ENCODE measurements around the gene TSC1. TPM values are rescaled to one million over a fixed set of nuclear protein-coding genes. Genes with fewer than 3 reads are reported as not detected.
"Not testable (repeated sequence)": the region's sequence is repeated elsewhere in the genome, so short reads cannot be mapped to it uniquely, and the experiment has no call there.

TSC1 gene
- total and polyA plus RNA-seq, 2 experiments from 2014 or later, result 23.7 to 48.0 TPM

DNA sequence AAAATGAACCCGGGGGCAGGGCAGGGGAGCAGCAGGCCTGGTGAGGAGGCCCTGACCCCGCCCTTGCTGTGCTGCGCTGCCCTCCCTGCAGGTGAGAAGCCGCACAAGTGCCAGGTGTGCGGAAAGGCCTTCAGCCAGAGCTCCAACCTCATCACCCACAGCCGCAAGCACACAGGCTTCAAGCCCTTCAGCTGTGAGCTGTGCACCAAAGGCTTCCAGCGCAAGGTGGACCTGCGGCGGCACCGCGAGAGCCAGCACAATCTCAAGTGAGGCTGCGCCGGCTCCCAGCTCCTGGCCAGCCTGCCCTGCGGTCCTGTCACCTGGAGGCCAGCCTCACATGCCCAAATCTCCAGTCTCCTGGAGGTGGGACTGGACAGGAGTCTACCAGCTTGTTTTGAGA lies 46.4 kb upstream of the TSC1 start:
- no peak overlapping the region for H3K27ac Mint-ChIP-seq
- Histone ChIP-seq H3K36me3 (ENCODE audit: insufficient read depth) (no peaks in the 10 kb centered on the region), H3K4me1 (ENCODE audit: insufficient read depth) (peaks cover 13% of the 10 kb centered on the region; the same call in 1 of the 2 replicates), H3K4me2 (no peak overlapping the region), H3F3A (replicated peaks; ENCODE audit: low read depth) (no peaks in the 10 kb centered on the region), H3K79me2 (replicated peaks; ENCODE audit: insufficient read depth) (no peaks in the 10 kb centered on the region), H4K20me1 (replicated peaks; ENCODE audit: insufficient read depth) (no peaks in the 10 kb centered on the region), H3K27ac (ENCODE audit: low read depth) (no peak overlapping the region), H3K4me3 (no peak overlapping the region), H3K9me2 (ENCODE audit: insufficient read depth) (no peaks in the 10 kb centered on the region), H3K27me3 (ENCODE audit: insufficient read depth) (no peaks in the 10 kb centered on the region), H2AFZ (no peak overlapping the region)
- H3K36me3 Mint-ChIP-seq (ENCODE audit: low read depth), result no peaks in the 10 kb centered on the region; the same call in 2 of the 3 replicates
- H3K4me3 Mint-ChIP-seq, result no peak overlapping the region
- DNase-seq (ENCODE audit: low spot score), result no peak
- H3K4me1 Mint-ChIP-seq, result peaks cover 30% of the 10 kb centered on the region
- H3K9me3 Mint-ChIP-seq, result no peaks in the 10 kb centered on the region
- TF ChIP-seq NANOG (IDR thresholded peaks at IDR 0.05; ENCODE audit: borderline replicate concordance) (no peak), ZNF114 (CRISPR knock-in tag; IDR thresholded peaks at IDR 0.05) (no peak), STAT1 (IDR thresholded peaks at IDR 0.05; ENCODE audit: unreplicated experiment) (no peak), ZNF331 (CRISPR knock-in tag; IDR thresholded peaks at IDR 0.05; ENCODE audit: low read depth) (no peak)
- TF ChIP-seq, protein P1, sequence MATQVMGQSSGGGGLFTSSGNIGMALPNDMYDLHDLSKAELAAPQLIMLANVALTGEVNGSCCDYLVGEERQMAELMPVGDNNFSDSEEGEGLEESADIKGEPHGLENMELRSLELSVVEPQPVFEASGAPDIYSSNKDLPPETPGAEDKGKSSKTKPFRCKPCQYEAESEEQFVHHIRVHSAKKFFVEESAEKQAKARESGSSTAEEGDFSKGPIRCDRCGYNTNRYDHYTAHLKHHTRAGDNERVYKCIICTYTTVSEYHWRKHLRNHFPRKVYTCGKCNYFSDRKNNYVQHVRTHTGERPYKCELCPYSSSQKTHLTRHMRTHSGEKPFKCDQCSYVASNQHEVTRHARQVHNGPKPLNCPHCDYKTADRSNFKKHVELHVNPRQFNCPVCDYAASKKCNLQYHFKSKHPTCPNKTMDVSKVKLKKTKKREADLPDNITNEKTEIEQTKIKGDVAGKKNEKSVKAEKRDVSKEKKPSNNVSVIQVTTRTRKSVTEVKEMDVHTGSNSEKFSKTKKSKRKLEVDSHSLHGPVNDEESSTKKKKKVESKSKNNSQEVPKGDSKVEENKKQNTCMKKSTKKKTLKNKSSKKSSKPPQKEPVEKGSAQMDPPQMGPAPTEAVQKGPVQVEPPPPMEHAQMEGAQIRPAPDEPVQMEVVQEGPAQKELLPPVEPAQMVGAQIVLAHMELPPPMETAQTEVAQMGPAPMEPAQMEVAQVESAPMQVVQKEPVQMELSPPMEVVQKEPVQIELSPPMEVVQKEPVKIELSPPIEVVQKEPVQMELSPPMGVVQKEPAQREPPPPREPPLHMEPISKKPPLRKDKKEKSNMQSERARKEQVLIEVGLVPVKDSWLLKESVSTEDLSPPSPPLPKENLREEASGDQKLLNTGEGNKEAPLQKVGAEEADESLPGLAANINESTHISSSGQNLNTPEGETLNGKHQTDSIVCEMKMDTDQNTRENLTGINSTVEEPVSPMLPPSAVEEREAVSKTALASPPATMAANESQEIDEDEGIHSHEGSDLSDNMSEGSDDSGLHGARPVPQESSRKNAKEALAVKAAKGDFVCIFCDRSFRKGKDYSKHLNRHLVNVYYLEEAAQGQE (IDR thresholded peaks at IDR 0.05; ENCODE audit: unreplicated experiment), result no peak
- TF ChIP-seq, protein P2, sequence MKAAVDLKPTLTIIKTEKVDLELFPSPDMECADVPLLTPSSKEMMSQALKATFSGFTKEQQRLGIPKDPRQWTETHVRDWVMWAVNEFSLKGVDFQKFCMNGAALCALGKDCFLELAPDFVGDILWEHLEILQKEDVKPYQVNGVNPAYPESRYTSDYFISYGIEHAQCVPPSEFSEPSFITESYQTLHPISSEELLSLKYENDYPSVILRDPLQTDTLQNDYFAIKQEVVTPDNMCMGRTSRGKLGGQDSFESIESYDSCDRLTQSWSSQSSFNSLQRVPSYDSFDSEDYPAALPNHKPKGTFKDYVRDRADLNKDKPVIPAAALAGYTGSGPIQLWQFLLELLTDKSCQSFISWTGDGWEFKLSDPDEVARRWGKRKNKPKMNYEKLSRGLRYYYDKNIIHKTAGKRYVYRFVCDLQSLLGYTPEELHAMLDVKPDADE (IDR thresholded peaks at IDR 0.05), result no peak
- TF ChIP-seq, protein P3, sequence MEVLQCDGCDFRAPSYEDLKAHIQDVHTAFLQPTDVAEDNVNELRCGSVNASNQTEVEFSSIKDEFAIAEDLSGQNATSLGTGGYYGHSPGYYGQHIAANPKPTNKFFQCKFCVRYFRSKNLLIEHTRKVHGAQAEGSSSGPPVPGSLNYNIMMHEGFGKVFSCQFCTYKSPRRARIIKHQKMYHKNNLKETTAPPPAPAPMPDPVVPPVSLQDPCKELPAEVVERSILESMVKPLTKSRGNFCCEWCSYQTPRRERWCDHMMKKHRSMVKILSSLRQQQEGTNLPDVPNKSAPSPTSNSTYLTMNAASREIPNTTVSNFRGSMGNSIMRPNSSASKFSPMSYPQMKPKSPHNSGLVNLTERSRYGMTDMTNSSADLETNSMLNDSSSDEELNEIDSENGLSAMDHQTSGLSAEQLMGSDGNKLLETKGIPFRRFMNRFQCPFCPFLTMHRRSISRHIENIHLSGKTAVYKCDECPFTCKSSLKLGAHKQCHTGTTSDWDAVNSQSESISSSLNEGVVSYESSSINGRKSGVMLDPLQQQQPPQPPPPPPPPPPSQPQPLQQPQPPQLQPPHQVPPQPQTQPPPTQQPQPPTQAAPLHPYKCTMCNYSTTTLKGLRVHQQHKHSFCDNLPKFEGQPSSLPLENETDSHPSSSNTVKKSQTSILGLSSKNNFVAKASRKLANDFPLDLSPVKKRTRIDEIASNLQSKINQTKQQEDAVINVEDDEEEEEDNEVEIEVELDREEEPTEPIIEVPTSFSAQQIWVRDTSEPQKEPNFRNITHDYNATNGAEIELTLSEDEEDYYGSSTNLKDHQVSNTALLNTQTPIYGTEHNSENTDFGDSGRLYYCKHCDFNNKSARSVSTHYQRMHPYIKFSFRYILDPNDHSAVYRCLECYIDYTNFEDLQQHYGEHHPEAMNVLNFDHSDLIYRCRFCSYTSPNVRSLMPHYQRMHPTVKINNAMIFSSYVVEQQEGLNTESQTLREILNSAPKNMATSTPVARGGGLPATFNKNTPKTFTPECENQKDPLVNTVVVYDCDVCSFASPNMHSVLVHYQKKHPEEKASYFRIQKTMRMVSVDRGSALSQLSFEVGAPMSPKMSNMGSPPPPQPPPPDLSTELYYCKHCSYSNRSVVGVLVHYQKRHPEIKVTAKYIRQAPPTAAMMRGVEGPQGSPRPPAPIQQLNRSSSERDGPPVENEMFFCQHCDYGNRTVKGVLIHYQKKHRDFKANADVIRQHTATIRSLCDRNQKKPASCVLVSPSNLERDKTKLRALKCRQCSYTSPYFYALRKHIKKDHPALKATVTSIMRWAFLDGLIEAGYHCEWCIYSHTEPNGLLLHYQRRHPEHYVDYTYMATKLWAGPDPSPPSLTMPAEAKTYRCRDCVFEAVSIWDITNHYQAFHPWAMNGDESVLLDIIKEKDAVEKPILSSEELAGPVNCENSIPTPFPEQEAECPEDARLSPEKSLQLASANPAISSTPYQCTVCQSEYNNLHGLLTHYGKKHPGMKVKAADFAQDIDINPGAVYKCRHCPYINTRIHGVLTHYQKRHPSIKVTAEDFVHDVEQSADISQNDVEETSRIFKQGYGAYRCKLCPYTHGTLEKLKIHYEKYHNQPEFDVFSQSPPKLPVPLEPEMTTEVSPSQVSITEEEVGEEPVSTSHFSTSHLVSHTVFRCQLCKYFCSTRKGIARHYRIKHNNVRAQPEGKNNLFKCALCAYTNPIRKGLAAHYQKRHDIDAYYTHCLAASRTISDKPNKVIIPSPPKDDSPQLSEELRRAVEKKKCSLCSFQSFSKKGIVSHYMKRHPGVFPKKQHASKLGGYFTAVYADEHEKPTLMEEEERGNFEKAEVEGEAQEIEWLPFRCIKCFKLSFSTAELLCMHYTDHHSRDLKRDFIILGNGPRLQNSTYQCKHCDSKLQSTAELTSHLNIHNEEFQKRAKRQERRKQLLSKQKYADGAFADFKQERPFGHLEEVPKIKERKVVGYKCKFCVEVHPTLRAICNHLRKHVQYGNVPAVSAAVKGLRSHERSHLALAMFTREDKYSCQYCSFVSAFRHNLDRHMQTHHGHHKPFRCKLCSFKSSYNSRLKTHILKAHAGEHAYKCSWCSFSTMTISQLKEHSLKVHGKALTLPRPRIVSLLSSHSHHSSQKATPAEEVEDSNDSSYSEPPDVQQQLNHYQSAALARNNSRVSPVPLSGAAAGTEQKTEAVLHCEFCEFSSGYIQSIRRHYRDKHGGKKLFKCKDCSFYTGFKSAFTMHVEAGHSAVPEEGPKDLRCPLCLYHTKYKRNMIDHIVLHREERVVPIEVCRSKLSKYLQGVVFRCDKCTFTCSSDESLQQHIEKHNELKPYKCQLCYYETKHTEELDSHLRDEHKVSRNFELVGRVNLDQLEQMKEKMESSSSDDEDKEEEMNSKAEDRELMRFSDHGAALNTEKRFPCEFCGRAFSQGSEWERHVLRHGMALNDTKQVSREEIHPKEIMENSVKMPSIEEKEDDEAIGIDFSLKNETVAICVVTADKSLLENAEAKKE (CRISPR knock-in tag; IDR thresholded peaks at IDR 0.05), result no peak
- H3K27me3 Mint-ChIP-seq (ENCODE audit: insufficient read depth, low read depth, poor library complexity), result peaks cover 23% of the 10 kb centered on the region
- ATAC-seq, result no peak

DNA sequence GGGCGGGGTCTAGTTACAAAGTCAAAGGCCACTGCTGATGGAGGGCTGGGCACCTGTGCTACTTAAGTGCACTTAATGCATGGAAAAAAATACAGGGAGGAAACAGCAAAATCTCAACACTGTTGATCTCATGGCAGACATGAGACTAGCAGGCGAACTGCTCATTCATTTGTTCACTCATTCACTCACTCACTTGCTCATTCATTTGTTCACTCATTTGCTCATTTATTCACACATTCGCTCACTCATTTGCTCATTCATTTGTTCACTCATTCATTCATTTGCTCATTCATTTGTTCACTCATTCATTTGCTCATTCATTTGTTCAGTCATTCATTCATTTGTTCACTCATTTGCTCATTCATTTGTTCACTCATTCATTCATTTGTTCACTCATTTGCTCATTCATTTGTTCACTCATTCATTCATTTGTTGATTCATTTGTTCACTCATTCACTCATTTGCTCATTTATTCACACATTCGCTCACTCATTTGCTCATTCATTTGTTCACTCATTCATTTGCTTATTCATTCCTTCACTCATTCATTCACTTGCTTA lies 45.7 kb upstream of the TSC1 start:
- not testable (repeated sequence) for H3K9me2 ChIP-seq (ENCODE audit: insufficient read depth); H3K27ac ChIP-seq (ENCODE audit: low read depth); H3K4me2 ChIP-seq; H3K36me3 ChIP-seq (ENCODE audit: insufficient read depth); H3K36me3 Mint-ChIP-seq (ENCODE audit: low read depth); ATAC-seq; H2AFZ ChIP-seq; H3K27ac Mint-ChIP-seq; H3K9me3 Mint-ChIP-seq; H3K27me3 ChIP-seq (ENCODE audit: insufficient read depth); H4K20me1 ChIP-seq (replicated peaks; ENCODE audit: insufficient read depth); H3K4me3 ChIP-seq; H3K4me3 Mint-ChIP-seq; H3F3A ChIP-seq (replicated peaks; ENCODE audit: low read depth); H3K79me2 ChIP-seq (replicated peaks; ENCODE audit: insufficient read depth)
- H3K4me1 ChIP-seq (ENCODE audit: insufficient read depth), result peaks cover 13% of the 10 kb centered on the region; the same call in 1 of the 2 replicates
- peaks cover 28% of the 10 kb centered on the region for H3K4me1 Mint-ChIP-seq
- peaks cover 23% of the 10 kb centered on the region for H3K27me3 Mint-ChIP-seq (ENCODE audit: insufficient read depth, low read depth, poor library complexity)
- DNase-seq (ENCODE audit: low spot score), result peak; percentile 25

Data from GM23338 (cell line).